HepG2 (cell line): Measurements from ENCODE around the gene CNN3.

Source experiments
- ARID2 ChIP-seq: sonication (generic); formaldehyde crosslinking; IDR thresholded peaks from 2 replicates; pipeline ENCODE4 v1.8.1; 2022; ENCODE audit warnings: mild to moderate bottlenecking, missing genetic modification reagents, borderline replicate concordance
- CBX2 ChIP-seq, 2 experiments: fragments of 200-600 bp in 1 of 2; sonication (generic); formaldehyde crosslinking in 1 of 2; IDR thresholded peaks; 2 replicates each; pipeline versions ENCODE4 v1.7.0 to v1.8.1; 2018 to 2022; ENCODE audit warnings: low read depth in 2 of 2, low read length in 1 of 2, mild to moderate bottlenecking in 1 of 2, missing genetic modification reagents in 1 of 2
- CTCF ChIP-seq: sonication (generic); formaldehyde crosslinking; IDR thresholded peaks from 2 replicates; pipeline ENCODE4 v1.5.0; 2020; ENCODE audit warnings: mild to moderate bottlenecking, missing genetic modification reagents, moderate library complexity
- POLR2A ChIP-seq, 2 experiments: IDR thresholded peaks; 2 replicates each; pipeline ENCODE4 v1.6.1; 2011; ENCODE audit warnings: low read depth in 2 of 2, low read length in 2 of 2, mild to moderate bottlenecking in 1 of 2, moderate library complexity in 1 of 2; ENCODE audit not compliant: insufficient read depth in 1 of 2
- SMAD3 ChIP-seq: sonication (generic); formaldehyde crosslinking; IDR thresholded peaks from 2 replicates; pipeline ENCODE4 v1.4.0; 2020; ENCODE audit warnings: missing genetic modification reagents
- TCF7L2 ChIP-seq: IDR thresholded peaks from 2 replicates; pipeline ENCODE4 v1.6.1; 2011; ENCODE audit warnings: mild to moderate bottlenecking, low read depth, low read length, moderate library complexity
- ZBTB20 ChIP-seq: sonication (generic); formaldehyde crosslinking; IDR thresholded peaks from 2 replicates; pipeline ENCODE4 v1.8.1; 2023; ENCODE audit warnings: missing genetic modification reagents, low read depth, mild to moderate bottlenecking, borderline replicate concordance
- ZBTB34 ChIP-seq: sonication (generic); formaldehyde crosslinking; IDR thresholded peaks from 2 replicates; pipeline ENCODE4 v1.8.0; 2022; ENCODE audit warnings: mild to moderate bottlenecking, missing genetic modification reagents
- ZNF263 ChIP-seq: sonication (generic); formaldehyde crosslinking; IDR thresholded peaks from 2 replicates; pipeline ENCODE4 v1.4.0; 2020; ENCODE audit warnings: missing genetic modification reagents
- ZNF3 ChIP-seq: IDR thresholded peaks from 2 replicates; pipeline ENCODE4 v1.7.0; 2017; ENCODE audit warnings: inconsistent platforms
- ZNF333 ChIP-seq: sonication (generic); formaldehyde crosslinking; IDR thresholded peaks from 2 replicates; pipeline ENCODE4 v1.4.0; 2020; ENCODE audit warnings: mild to moderate bottlenecking, missing genetic modification reagents, borderline replicate concordance
- ZNF335 ChIP-seq: sonication (generic); formaldehyde crosslinking; IDR thresholded peaks from 2 replicates; pipeline ENCODE4 v1.4.0; 2020; ENCODE audit warnings: missing genetic modification reagents
- ZNF556 ChIP-seq: sonication (generic); formaldehyde crosslinking; IDR thresholded peaks from 2 replicates; pipeline ENCODE4 v1.4.0; 2020; ENCODE audit warnings: mild to moderate bottlenecking, missing genetic modification reagents, borderline replicate concordance
- ZNF660 ChIP-seq: sonication (generic); formaldehyde crosslinking; IDR thresholded peaks from 2 replicates; pipeline ENCODE4 v1.5.1; 2020; ENCODE audit warnings: mild to moderate bottlenecking, low read depth, missing genetic modification reagents, borderline replicate concordance

GRCh38 chr1:94905207-94905606, 21.7 kb downstream of the CNN3 start:
- TF ChIP-seq CTCF (CRISPR knock-in tag) = no peak
- TF ChIP-seq SMAD3 (CRISPR knock-in tag) = no peak
- TF ChIP-seq ARID2 = no peak
- TF ChIP-seq ZNF3 = no peak
- no peak for TF ChIP-seq POLR2A (IDR thresholded peaks at IDR 0.05; ENCODE audit: insufficient read depth in 1 of 2, low read depth in 2 of 2, low read length in 2 of 2)
- no peak for TF ChIP-seq ZBTB34 (CRISPR knock-in tag)
- TF ChIP-seq ZNF263 = no peak
- no peak for TF ChIP-seq ZNF556 (CRISPR knock-in tag)
- TF ChIP-seq ZNF660 (CRISPR knock-in tag) = no peak
- TF ChIP-seq CBX2 (IDR thresholded peaks at IDR 0.05; ENCODE audit: low read depth, low read length) = no peak
- no peak for TF ChIP-seq CBX2 (CRISPR knock-in tag; IDR thresholded peaks at IDR 0.05; ENCODE audit: low read depth)
- TF ChIP-seq ZBTB20 (CRISPR knock-in tag) = no peak
- no peak for TF ChIP-seq TCF7L2
- TF ChIP-seq ZNF333 (CRISPR knock-in tag) = no peak
- TF ChIP-seq ZNF335 (CRISPR knock-in tag) = no peak
